Endothelial cell of umbilical vein (primary cell): ENCODE measurements around the gene SPACDR. TPM values are rescaled to one million over a fixed set of nuclear protein-coding genes. Genes with fewer than 3 reads are reported as not detected.

Experiments
- BruUV-seq: library from RNA; stranded (reverse); fragments of 400-500 nt; replicated peaks from 2 replicates; lab custom pipeline; 2021; lab: Mats Ljungman, UMichigan
- CTCF ChIA-PET: fragments of 300-600, 350-600 bp; sonication (Branson Sonifier 250); formaldehyde crosslinking; loops from one replicate; lab custom pipeline; 2021; ENCODE audit warnings: antibody characterized with exemption, inconsistent platforms; lab: Charles Lee
- POLR2A ChIA-PET: fragments of 300-600, 350-600 bp; sonication (Branson Sonifier 250); formaldehyde crosslinking; loops from one replicate; lab custom pipeline; 2021; ENCODE audit warnings: antibody characterized with exemption, inconsistent platforms; lab: Charles Lee
- DNase-seq: peaks from one replicate; pipeline ENCODE4 v3.0.0-alpha.2; 2011; ENCODE audit warnings: low read depth, low spot score
- FAIRE-seq: peaks from 2 replicates; lab custom pipeline; 2011; peaks lifted over from hg19 to GRCh38; lab: Jason Lieb, UNC
- H2AFZ ChIP-seq: 2 replicates; pipeline ENCODE4 v1.6.0; 2012; ENCODE audit warnings: low read depth, low read length, control low read depth, inconsistent platforms
- H3K27ac ChIP-seq: 2 replicates; pipeline ENCODE4 v1.5.1; 2011; ENCODE audit warnings: low read depth, mild to moderate bottlenecking, control low read depth, low read length, moderate library complexity; ENCODE audit not compliant: insufficient read depth
- H3K27me3 ChIP-seq, 2 experiments: 2 replicates each; pipeline versions ENCODE4 v1.6.0 to v1.6.1; 2011; ENCODE audit warnings: low read length in 2 of 2, mixed read lengths in 1 of 2; ENCODE audit not compliant: control insufficient read depth in 2 of 2, insufficient read depth in 2 of 2
- H3K36me3 ChIP-seq, 2 experiments: 2 replicates in 1 of 2; 3 replicates in 1 of 2; pipeline ENCODE4 v1.5.1; 2011; ENCODE audit warnings: low read length in 2 of 2, mild to moderate bottlenecking in 1 of 2, moderate library complexity in 1 of 2; ENCODE audit not compliant: control insufficient read depth in 2 of 2, insufficient read depth in 2 of 2; ENCODE audit errors: extremely low read depth in 1 of 2
- H3K4me1 ChIP-seq: 3 replicates; pipeline ENCODE4 v1.5.1; 2011; ENCODE audit warnings: mild to moderate bottlenecking, low read length; ENCODE audit not compliant: control insufficient read depth, insufficient read depth; ENCODE audit errors: extremely low read depth
- H3K4me2 ChIP-seq: 2 replicates; pipeline ENCODE4 v1.6.1; 2011; ENCODE audit warnings: low read length, control low read depth, mixed read lengths; ENCODE audit not compliant: insufficient read depth
- H3K4me3 ChIP-seq, 3 experiments: fragments of 200-600 bp in 1 of 3; sonication (generic), shearing (Covaris generic) in 1 of 3; replicated peaks in 1 of 3; 2 replicates each; pipeline ENCODE4 v1.5.1; 2011 to 2016; ENCODE audit warnings: control low read depth in 3 of 3, low read length in 3 of 3, mild to moderate bottlenecking in 2 of 3, inconsistent platforms in 1 of 3, low read depth in 1 of 3, moderate library complexity in 1 of 3; ENCODE audit not compliant: insufficient read depth in 1 of 3
- H3K79me2 ChIP-seq: 2 replicates; pipeline ENCODE4 v1.6.0; 2012; ENCODE audit warnings: low read length, inconsistent platforms; ENCODE audit not compliant: control insufficient read depth, insufficient read depth
- H3K9ac ChIP-seq: replicated peaks from 2 replicates; pipeline ENCODE3; 2011; ENCODE audit warnings: low read length, control low read depth; ENCODE audit not compliant: insufficient read depth; ENCODE audit errors: extremely low read depth
- H3K9me1 ChIP-seq: replicated peaks from 3 replicates; pipeline ENCODE4 v1.6.0; 2011; ENCODE audit warnings: mild to moderate bottlenecking, low read length; ENCODE audit not compliant: control insufficient read depth, insufficient read depth; ENCODE audit errors: extremely low read depth
- H3K9me3 ChIP-seq: replicated peaks from 2 replicates; pipeline ENCODE4 v1.5.1; 2012; ENCODE audit warnings: low read length, inconsistent platforms; ENCODE audit not compliant: control insufficient read depth, insufficient read depth
- H4K20me1 ChIP-seq: replicated peaks from 2 replicates; pipeline ENCODE3; 2011; ENCODE audit warnings: mild to moderate bottlenecking, low read length; ENCODE audit not compliant: control insufficient read depth, insufficient read depth; ENCODE audit errors: extremely low read depth
- CTCF ChIP-seq, 2 donors: IDR thresholded peaks; 1 replicate in 1 of 2; 2 replicates in 1 of 2; pipeline ENCODE4 v1.5.1; 2011; ENCODE audit warnings: low read length in 2 of 2, mild to moderate bottlenecking in 2 of 2, moderate library complexity in 2 of 2, control low read depth in 1 of 2, inconsistent platforms in 1 of 2, low read depth in 1 of 2; ENCODE audit not compliant: insufficient read depth in 1 of 2; ENCODE audit errors: extremely low read depth in 1 of 2
- FOS ChIP-seq: IDR thresholded peaks from 2 replicates; pipeline ENCODE4 v1.6.1; 2011; ENCODE audit warnings: mild to moderate bottlenecking, low read length, moderate library complexity, borderline replicate concordance; ENCODE audit not compliant: insufficient read depth
- GATA2 ChIP-seq: IDR thresholded peaks from 2 replicates; pipeline ENCODE4 v1.7.0; 2011; ENCODE audit warnings: low read depth, mild to moderate bottlenecking, moderate library complexity, mixed read lengths, low read length; ENCODE audit not compliant: insufficient read length, insufficient read depth
- JUN ChIP-seq: IDR thresholded peaks from 2 replicates; pipeline ENCODE4 v1.6.1; 2011; ENCODE audit warnings: borderline replicate concordance, low read depth; ENCODE audit not compliant: insufficient read length, insufficient read depth
- POLR2AphosphoS5 ChIP-seq: IDR thresholded peaks from 2 replicates; pipeline ENCODE4 v1.6.1; 2012; ENCODE audit warnings: low read depth, mild to moderate bottlenecking, control low read depth, low read length, moderate library complexity; ENCODE audit not compliant: insufficient read depth
- dilution Hi-C: fragments of 300-500 bp; cut with MboI; formaldehyde crosslinking; loops from one replicate; pipeline ENCODE4 v1.15.0; 2019; ENCODE audit warnings: low sequenced_read_pairs; ENCODE audit not compliant: extremely low pct_ligation_motif_present
- intact Hi-C: fragments of 100-400 bp; cut with micrococcal nuclease; formaldehyde crosslinking; loops from one replicate; pipeline ENCODE4 v1.10.0; 2022
- polyA plus RNA-seq, 4 experiments: library from polyadenylated mRNA; depleted of rRNA in 3 of 4; stranded (reverse) in 3 of 4; unstranded in 1 of 4; fragments of >200 nt; gene quantifications; 2 replicates each; pipeline versions ENCODE4 v1.2.1 to v1.2.3, GENCODE V29; 2011 to 2012; ENCODE audit warnings: missing spikeins in 1 of 4
- total RNA-seq: library from RNA; stranded (reverse); gene quantifications from 2 replicates; pipeline ENCODE4 v1.2.3, GENCODE V29; 2021

Gene SPACDR
- total and polyA plus RNA-seq, 2 donors (not counting 3 experiments of a cell fraction or from before 2014, with no cell fraction given): 1.6 to 4.1 TPM

GRCh38 chr7:100418930-100419659 lies 45.0 kb downstream of the SPACDR start:
- no peak overlapping the region for H2AFZ ChIP-seq
- no peaks in the 10 kb centered on the region for H3K9me1 ChIP-seq
- H3K79me2 ChIP-seq: no peaks in the 10 kb centered on the region
- H3K9me3 ChIP-seq: no peaks in the 10 kb centered on the region
- H3K27ac ChIP-seq: no peak overlapping the region
- no peaks in the 10 kb centered on the region for H3K36me3 ChIP-seq
- no peak overlapping the region for H3K9ac ChIP-seq
- intact Hi-C loops: no loop called here
- H3K4me3 ChIP-seq: no peak overlapping the region
- TF ChIP-seq FOS (no peak), GATA2 (no peak), POLR2AphosphoS5 (no peak), CTCF (IDR thresholded peaks at IDR 0.05; ENCODE audit: extremely low read depth in 1 of 2, insufficient read depth in 1 of 2, low read depth in 1 of 2, low read length in 2 of 2) (no peak), JUN (no peak)
- H4K20me1 ChIP-seq: no peaks in the 10 kb centered on the region
- dilution Hi-C loops: no loop called here
- no peaks in the 10 kb centered on the region for H3K4me1 ChIP-seq
- POLR2A ChIA-PET: no interaction called here
- peaks cover 3 to 5% of the 10 kb centered on the region in 2 experiments for H3K27me3 ChIP-seq
- no TSS peak for BruUV-seq
- no peak for FAIRE-seq
- no peak overlapping the region for H3K4me2 ChIP-seq
- DNase-seq: no peak
- CTCF ChIA-PET: interaction anchor here (1.3 to 4.1 kb wide), 2 partner anchors 11 to 25 kb away, joined by 3 to 19 read pairs; no protein-coding TSS in a partner anchor
